Effector CD8-positive, alpha-beta T cell (primary cell): ENCODE data around the gene TTC32.

Experiments
- DNase-seq: peaks from one replicate; lab custom pipeline; 2025; lab: John Stamatoyannopoulos, UW

The TTC32 gene

DNA sequence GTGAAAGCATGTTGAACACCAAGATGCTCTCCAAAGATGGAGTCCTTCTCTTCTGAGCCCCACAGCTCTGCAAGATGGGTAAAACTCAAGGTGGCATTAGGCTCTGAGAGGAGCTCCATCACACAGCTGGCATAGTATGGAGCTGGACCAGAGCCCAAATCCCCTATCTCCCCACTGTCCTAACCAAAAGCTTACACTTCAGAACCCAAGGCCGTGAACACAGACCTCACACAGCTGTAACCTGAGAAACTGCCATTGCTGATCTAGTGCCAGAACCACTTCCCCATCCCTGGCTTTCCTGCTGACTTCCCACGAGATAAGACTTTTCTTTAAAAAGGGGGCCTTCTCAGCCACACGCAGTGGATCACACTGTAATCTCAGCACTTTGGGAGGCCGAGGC is 25.0 kb downstream of the TTC32 start:
- no peak for DNase-seq

DNA sequence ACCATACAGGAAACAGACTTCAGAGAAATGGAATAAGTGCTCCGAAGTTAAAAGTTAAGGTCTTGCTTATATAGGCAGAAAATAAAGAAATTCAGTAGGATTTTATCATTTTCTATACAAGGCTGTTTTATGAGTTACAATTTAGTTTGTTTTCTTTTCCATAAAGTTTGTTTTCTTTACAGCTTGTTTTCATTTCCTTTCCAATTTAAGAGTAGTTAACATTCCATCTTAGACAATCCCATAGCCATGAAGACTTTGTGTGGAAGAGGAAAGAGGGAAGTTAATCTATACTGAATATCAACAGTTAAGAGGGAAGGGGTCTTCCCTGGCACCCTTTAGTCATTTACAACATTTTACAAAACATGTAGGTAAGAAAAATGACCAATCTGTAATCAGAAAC is 26.5 kb downstream of the TTC32 start:
- no peak for DNase-seq

DNA sequence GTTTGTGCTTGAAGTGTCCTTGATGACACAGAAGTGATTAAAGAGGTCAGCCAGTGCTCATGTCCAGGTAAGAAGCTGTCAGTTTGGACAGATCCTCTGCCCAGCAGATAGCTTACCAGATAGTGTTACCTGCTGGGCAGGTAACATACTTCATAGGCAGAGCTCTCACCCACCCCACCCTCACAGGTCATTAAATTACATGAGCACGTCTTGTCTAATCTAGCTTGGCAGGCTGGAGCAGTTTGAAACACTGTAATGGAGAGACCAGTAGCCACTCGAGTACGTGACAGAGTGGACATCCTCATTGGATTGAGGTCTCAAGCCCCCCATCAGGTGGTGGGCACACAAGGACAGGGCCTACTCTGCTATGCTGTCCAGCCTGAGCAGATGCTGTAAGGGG is 27.1 kb downstream of the TTC32 start:
- DNase-seq: no peak

DNA sequence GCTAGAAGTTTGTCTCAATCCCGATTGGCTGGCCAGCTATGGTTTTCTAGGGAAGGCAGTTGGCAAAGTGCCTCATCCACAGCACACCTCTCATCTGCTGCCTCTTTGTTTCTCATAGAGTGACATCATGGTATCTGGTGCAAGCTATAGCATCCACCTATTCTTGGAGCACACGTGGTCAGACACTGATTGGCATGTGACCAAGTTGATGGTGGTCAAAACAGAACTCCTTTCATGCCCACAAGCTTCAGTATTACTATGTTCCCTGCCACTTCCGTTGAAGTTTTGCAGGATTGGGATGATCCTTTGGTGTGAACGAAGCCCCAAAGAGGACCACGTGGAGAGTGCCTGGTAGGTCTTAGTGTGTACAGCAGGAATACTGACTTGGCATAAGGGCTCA is 28.8 kb downstream of the TTC32 start:
- DNase-seq: no peak

DNA sequence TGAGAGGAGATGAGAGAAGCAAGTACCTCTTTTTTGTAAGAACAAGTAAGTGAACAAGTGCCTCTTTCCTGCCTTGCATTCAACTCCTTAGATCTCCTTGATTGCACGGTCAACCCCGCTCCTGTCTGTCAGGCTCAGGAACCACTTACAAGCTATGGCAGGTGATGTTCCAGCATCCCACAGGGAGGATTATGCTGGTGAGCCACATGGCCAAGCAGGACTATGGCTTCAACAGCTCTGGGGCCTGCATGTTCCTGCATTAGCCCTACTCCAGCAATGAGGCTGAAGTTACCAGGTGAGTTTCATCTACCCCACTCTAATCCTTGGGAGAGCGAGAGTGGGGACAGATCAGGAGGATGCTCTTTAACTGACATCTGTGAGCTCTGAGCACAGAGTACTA is 29.5 kb downstream of the TTC32 start:
- DNase-seq: no peak

DNA sequence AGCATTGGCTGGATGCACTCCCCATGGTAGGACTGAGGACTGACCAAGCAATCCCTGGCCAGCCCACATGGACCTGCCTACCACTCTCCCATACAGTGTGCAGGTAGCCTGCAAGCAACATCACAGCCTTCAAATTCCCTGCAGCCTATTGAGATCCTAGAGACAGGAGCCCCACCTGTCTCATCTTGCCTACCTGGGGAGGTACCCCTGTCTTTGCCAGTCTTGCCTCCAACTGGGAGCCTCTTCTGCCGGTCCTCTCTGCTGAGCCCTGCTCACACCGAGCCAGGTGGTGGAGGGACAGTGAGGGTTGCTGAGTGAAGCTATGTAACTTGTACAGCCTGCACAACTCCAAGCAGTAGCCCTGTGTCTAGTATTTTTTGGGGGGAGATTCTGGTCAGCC is 29.9 kb downstream of the TTC32 start:
- DNase-seq: no peak

DNA sequence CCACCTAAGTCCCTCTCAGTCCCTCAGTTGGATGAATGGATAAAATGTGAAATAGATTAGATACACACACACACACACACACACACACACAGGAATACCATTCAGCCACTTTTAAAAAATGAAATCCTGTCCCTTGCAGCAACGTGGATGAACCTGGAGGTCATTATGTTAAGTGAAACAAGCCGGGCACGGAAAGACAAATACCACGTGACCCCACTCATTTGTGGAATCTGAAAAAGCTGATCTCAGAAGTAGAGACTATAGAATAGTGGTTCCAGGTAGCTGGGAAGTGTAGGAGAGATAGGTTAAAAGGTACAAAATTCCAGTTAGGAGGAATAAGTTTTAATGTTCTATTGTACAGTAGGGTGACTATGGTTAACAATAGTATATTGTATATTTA is 31.0 kb downstream of the TTC32 start:
- no peak for DNase-seq

DNA sequence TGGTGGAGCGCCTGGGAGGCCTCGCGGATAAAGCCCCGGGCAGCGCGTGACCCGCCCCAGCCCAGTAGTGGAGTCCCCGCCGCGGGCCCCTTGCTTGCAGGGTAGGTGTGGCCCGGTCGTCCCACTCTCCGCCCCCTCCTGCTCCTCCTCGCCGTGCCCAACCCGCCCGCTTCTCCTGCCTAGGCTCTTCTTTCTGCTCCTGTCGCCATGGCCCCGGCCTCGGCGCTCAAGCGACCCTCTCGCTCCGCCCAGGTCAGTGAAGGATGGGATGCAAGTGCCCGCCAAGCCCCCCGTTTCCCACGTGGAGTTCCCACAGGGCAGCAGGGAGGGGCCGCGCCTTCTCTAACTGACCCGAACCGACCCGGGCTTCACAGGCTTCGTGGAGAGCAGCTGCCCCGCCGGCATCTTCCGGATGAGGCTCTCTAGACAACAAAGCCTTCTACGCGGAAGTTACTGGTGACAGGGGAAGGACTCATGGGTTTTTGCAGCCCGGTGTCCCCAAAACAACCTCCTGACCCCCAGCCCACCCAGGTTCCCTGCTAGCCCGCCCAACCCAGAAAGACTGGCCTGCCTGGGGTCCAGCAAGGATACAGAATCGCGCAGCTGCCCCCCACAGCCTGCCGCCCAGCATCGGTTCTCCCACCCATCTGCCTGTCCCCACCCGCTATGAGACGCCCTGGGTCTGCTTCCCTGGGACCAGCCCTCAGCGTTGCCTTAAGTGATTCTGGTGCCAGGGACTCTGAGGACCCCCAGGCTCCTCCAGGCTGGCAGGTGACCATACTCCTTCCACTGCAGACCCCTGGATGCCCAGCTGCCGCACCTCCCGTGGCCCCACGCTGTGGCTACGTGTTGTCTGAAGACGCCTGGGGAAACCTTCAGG is 32.8 kb downstream of the TTC32 start:
- DNase-seq: peak; percentile 44

DNA sequence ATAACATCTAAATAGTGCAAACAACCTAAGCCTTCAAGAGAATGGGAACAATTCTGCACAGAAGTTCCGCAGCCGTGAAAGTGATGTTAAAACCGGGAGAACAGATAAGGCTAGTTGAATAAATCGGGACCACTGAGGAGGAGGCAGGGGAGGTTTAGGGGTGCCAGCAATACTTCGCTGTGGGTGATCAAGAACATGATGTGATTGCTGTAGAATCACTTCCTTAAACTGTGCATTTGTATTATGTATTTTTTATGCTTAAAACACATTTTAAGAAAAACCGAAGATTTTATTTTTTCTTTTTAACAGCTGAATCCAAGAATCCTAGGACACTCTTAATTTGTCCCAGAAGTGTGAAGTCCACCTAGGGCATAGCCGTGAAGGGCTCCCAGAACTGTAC is 33.6 kb downstream of the TTC32 start:
- no peak for DNase-seq

DNA sequence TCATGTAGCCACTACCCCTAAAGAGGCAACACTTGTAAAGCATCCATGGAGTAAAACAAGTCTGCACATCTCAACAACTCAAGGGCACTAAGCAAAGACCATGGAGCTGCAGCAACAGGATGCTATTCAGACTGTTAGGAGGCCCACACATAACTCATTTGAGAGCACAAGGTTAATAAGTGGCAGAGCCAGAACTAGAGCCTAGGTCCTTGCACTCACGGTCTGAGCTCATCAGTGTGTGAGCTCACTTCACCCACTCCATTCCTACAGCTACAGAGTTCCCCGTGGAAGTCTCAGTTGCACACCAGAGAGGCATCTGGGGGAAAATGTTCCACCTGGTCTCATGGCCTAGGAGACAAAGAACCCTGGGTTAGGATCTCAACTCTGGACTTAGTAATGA is 35.0 kb downstream of the TTC32 start:
- no peak for DNase-seq

DNA sequence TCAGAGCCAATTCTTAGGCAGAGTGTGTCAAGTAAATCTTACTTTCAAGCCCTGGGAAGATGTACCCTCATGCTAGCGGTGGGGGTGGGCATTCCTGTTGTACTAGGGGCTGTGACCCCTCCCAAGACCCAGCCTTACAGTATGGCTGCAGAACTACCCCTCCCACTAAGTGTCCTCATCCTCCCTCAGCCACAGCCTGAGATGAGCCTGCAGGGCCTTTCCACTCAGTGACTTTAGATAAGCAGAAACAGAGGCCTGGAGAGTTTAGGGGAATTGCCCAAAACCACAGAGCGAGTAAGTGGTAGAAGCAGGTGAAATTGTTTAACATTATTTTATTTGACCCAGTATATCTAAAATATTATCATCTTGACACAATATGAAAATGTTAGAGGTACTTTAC is 36.6 kb downstream of the TTC32 start:
- no peak for DNase-seq

DNA sequence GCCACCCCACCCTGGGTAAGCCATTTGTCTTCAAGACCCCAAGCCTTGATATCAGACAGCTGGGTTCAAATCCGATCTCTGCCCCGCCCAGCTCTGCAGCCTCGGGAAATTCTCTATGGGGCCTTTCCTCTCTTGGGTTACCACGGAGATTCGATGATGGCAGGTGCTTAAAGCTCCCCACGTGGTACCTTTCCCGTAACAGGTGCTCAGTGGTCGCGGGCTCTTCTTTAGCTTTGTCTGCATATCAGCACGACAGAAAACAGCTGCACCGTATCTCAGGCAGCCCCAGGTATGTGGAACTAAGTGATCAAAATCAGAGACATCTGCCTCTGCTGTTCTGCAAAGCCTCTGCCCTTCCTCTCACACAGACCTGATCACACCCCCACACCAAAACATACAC is 37.4 kb downstream of the TTC32 start:
- no peak for DNase-seq

DNA sequence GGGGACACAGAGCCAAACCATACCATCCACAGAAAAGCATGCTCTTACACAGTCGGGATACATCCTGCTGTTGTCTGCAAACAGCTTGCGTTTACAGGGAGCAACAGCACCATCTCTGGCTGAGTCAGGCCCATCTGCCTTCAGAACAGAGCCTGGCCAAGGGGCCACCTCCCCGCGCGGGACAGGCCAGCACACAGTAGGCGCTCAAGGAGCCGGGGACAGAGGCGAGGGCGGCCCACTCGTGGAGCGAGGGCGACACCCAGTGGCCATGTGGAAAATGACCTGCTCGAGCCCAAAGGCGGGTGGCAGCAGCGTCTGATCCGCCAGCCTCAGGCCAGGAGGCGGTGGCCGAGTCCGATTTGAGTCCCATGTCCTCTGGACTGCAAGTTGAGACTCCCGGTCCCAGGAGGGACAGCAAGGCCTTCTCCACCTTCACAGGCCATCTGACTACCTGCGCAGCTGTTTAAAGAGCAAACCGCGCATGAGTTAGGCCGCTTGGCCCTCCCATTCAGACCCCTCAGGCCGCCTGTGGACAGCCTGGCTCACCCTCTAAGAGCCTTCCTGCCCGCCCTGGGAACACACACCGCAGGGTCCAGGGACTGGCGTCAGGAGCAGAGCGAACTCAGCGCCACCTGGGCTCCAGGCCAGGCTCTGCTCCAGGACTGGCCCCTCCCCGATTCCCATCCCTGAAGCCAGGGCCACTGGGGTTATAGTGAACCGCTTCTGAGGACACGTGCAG is 38.3 kb downstream of the TTC32 start:
- DNase-seq: peak; percentile 57

DNA sequence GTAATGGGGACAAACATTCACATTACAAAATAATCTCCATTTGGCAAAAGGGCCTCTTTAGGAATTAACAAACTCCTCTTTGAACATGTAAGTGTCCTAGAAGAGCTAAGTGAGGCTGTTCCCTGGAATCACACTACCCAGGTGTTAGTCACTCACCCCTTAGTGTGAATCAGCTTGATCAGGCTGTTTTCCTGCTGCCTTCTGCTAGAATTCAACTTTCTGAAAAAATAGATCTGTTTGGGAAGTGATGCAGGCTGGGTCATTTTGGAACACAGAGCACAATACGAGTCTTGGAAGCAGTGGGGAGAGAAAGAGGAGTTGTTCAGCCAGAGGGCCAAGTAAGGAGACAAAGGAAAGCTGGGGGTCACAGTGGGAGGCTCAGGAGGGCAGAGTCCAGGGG is 40.0 kb downstream of the TTC32 start:
- DNase-seq: no peak

DNA sequence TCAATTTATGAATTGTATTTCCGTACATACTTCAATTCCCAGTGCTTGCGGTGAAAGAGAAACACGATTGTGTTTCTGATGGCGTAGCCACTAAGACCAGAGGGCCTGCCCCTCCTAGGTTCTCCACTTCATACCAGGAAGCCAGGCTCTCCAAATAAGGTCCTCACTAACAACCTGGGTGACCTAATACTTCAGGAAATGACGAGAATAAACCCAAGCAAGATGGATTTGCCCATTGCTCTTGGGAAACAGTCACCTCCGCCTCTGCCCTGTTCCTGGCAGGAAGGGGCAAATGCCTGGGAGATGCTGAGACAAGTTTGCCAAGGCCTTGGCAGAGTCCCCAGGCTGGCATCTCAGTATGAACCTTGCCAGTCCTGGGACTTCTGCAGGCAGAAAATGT is 41.8 kb downstream of the TTC32 start:
- DNase-seq: no peak

DNA sequence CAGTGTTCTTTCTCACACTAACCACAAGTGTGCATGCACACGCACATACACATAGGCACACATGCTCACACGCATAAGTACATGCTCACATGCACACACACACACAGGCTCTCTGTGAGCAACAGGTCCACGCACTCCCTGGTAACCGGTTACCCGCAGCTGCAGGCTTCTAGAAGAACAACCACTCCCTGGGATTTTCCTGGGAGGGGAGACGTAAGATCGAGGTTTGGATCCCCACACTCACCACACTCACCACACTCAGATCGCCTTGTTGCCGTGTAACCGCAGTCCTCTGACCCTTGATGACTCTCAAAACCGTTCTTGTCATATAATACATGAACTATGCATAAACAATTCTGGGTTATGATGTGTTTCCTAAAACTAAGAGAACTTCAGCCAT is 42.2 kb downstream of the TTC32 start:
- no peak for DNase-seq

DNA sequence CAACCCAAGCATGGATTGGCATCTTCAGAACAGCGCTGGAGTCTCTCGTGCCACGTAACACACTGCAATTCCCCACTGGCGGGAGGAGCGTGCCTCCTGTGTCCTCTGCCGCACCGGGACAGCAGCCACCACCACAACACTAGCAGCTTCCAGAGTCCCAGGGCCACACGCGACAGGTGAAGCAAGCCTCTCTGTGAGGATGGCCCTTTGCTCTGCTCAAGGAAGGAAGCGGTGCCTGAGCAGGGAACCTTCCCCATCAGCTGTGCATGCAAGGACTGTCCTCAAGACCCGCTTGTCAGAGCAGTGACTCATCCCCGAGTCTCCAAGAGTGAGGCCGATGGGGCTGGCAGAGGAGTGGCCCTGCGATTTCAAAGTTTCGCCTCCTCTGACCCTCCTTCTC is 44.0 kb downstream of the TTC32 start:
- no peak for DNase-seq

DNA sequence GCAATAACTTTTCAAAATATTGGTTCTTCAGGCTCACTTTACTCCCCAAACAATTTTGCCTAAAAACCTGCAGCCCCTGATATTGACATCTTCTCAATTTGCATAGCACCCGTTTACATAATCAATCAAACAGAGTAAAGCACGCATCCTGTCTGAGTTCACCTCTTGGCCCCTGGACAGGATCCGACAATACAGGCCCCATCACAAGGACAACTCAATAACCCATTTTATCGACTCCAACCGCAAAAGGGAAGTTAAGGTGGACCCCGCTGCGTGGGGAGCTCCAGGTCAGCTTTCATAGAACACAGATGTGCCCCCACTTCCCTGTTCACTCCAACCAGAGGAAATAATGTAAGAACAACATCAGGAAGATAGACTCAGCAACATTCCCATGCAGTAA is 44.7 kb downstream of the TTC32 start:
- DNase-seq: no peak

DNA sequence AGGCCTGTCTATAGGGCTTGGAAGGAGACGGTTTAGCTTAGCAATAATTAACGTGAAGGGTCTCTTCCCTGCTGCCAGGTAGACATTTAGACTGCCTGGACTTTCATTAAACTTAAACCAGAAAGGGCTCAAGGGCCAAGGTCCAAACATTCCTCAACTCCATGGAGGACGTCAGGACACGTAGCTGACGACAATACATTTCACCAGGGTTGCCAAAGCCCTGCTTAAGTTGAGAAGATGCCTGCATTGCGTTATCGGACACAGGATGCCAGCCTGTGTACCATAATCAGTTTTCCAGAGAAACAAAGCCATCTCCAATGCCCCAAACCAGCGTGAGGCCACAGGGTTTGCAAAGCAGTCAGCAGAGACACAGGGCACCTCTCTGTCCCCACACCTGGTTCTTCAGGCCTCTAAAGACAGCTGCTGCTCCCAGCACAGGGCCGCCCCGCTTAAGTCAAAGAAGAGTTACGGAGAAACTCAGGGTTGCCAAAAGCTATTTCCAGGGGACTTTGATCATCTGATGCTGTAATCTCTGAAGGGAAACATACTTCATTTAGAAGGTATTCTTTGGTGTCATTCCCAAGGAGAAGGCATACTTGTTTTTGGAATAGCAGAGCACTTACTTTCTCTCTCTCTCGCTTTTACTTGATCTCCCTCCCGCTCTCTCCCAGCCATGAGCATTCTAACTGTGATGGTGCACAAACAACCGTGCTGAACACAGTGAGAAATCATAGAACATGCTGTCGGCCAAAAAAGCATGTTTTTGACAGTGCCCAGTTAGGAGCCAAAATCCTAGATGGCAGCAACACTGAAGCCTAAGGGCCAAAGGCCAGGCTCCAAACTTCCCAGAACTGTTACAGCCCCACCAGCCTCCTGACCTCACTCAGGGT is 46.0 kb downstream of the TTC32 start:
- DNase-seq: no peak

DNA sequence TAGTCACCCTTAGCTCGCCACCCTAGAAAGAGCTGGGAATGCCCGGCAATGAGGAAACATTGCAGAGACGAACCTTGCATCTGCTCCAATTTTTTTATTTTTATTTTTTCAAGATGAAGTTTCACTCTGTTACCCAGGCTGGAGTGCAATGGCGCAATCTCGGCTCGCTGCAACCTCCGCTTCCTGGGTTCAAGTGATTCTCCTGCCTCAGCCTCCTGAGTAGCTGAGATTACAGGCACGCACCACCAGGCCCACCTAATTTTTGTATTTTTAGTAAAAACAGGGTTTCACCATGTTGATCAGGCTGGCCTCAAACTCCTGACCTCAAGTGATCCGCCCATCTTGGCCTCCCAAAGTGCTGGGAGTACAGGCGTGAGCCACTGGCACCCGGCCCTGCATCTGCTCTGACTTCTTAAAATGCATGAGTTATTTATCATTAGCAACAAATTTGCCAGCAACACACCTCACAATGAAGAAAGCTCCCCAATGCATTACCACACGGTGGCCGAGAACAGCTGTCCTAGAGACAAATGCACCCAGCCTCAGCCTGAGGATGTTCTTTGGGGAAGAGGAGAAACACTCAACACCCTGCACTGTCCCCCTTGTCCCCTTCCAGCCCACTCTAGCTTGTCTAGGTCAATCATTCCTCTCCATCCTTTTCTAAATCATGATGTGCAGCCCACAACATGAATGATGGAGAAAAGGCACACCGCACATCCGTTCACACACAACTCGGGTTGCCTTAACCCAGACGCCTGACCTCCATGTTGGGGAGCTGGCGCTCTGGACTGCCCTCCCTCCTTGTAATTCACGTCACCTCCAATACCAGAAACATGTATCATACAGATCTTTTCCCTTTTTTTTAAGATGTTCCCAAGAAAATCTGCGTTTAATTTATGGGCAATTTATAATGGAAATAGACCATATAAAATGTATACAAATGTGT is 46.9 kb downstream of the TTC32 start:
- DNase-seq: no peak

DNA sequence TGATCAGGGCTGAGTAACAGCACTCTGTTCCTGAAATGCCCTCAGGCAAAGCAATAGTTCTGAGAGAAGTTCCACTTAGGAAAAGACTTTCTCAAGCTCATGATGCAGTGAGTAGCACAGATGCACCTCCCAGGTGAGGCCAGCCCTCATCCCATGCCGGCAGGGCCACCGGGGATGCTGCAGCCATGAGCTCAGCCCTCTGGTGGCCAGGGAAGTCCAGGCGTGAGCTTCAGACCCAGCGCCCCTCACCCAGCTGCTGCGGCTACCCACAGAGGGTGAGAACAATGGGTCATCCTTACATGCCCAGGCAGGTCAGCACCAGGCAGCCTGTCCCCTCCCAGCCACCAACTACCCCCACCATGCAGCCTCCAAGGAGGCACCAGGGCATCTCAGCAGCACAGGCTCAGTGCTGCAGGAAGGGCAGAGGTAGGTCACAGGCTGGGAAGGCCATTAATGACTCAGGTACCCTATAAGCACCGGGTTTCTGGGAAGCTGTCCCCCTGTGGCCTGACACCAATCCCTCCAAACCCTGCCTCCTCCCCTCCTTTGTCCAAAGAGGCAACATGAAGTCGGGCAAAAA is 50.6 kb downstream of the TTC32 start:
- no peak for DNase-seq
